GM12873 (cell line): ENCODE measurements around the gene CNTFR.

Experiments used
- CTCF ChIP-seq: IDR thresholded peaks from 2 replicates; pipeline ENCODE4 v1.5.1; 2012; ENCODE audit warnings: low read depth, mild to moderate bottlenecking, moderate library complexity, low read length, control low read depth; ENCODE audit not compliant: insufficient read depth; ENCODE audit errors: missing control alignments

Gene CNTFR

GRCh38 chr9:34558364-34558763 is 31.2 kb downstream of the CNTFR start:
- TF ChIP-seq CTCF = no peak

- no peak for TF ChIP-seq CTCF
These were observed 31.9 kb downstream of the CNTFR start for GRCh38 chr9:34557426-34558321.

GRCh38 chr9:34556949-34557348 is 32.6 kb downstream of the CNTFR start:
- TF ChIP-seq CTCF = no peak

- no peak for TF ChIP-seq CTCF
These were observed 33.5 kb downstream of the CNTFR start for GRCh38 chr9:34555936-34556525.

- no peak for TF ChIP-seq CTCF
These were observed 34.0 kb downstream of the CNTFR start for GRCh38 chr9:34555500-34555899.

GRCh38 chr9:34555002-34555348 is 34.5 kb downstream of the CNTFR start:
- no peak for TF ChIP-seq CTCF

- TF ChIP-seq CTCF = no peak
These were observed 35.1 kb downstream of the CNTFR start for GRCh38 chr9:34554211-34555001.
